PC-3 (cell line): ENCODE results near the gene ZNF700. TPM values are rescaled to one million over a fixed set of nuclear protein-coding genes. Genes with fewer than 3 reads are reported as not detected.

ENCODE experiments used
- ATAC-seq: fragments of 200-7000 bp; cut with Tn5 transposase; 2 replicates; pipeline ENCODE4 v1.9.1; 2020; ENCODE audit warnings: mild to moderate bottlenecking, moderate library complexity
- BruUV-seq: library from RNA; stranded (reverse); fragments of 400-500 nt; replicated peaks from 2 replicates; lab custom pipeline; 2021; lab: Mats Ljungman, UMichigan
- CTCF ChIA-PET: fragments of 300-600 bp; sonication (Branson Sonifier 250); formaldehyde crosslinking; loops from one replicate; lab custom pipeline; 2022; ENCODE audit warnings: antibody characterized with exemption; lab: Charles Lee
- POLR2A ChIA-PET: fragments of 300-600 bp; sonication (Branson Sonifier 250); formaldehyde crosslinking; loops from one replicate; lab custom pipeline; 2022; ENCODE audit warnings: antibody characterized with exemption; ENCODE audit not compliant: unreplicated experiment; lab: Charles Lee
- DNase-seq: peaks from one replicate; pipeline ENCODE4 v3.0.0-alpha.2; 2015
- H2AFZ ChIP-seq: fragments of 300-600 bp; sonication (generic); 2 replicates; pipeline ENCODE4 v1.6.0; 2016; ENCODE audit warnings: antibody characterized with exemption, low read length
- H3F3A ChIP-seq: fragments of 300-600 bp; sonication (generic); one replicate; pipeline ENCODE4 v1.6.0; 2017; ENCODE audit warnings: antibody characterized with exemption, low read length, control low read depth, mild to moderate bottlenecking; ENCODE audit not compliant: unreplicated experiment
- H3K27ac ChIP-seq: fragments of 300-600 bp; sonication (generic); 2 replicates; pipeline ENCODE4 v1.5.1; 2016; ENCODE audit warnings: mild to moderate bottlenecking, low read length
- H3K27me3 ChIP-seq: fragments of 300-600 bp; sonication (generic); 2 replicates; pipeline ENCODE4 v1.6.1; 2016; ENCODE audit warnings: low read length, mixed read lengths
- H3K36me3 ChIP-seq: fragments of 300-600 bp; sonication (generic); 2 replicates; pipeline ENCODE4 v1.6.1; 2016; ENCODE audit warnings: low read depth, mixed run types, low read length, mixed read lengths
- H3K4me1 ChIP-seq: fragments of 300-600 bp; sonication (generic); 2 replicates; pipeline ENCODE4 v1.5.1; 2016; ENCODE audit warnings: low read length; ENCODE audit not compliant: insufficient read depth
- H3K4me2 ChIP-seq: fragments of 300-600 bp; sonication (generic); 2 replicates; pipeline ENCODE4 v1.6.0; 2016; ENCODE audit warnings: low read length
- H3K4me3 ChIP-seq: fragments of 300-600 bp; sonication (generic); 2 replicates; pipeline ENCODE4 v1.5.1; 2016; ENCODE audit warnings: mild to moderate bottlenecking, low read length, mixed read lengths
- H3K79me2 ChIP-seq: fragments of 300-600 bp; sonication (generic); 2 replicates; pipeline ENCODE4 v1.6.1; 2017; ENCODE audit warnings: low read length, mixed read lengths
- H3K9ac ChIP-seq: fragments of 300-600 bp; sonication (generic); 2 replicates; pipeline ENCODE4 v1.6.0; 2016; ENCODE audit warnings: mild to moderate bottlenecking, low read length
- H3K9me2 ChIP-seq: fragments of 300-600 bp; sonication (generic); replicated peaks from 2 replicates; pipeline ENCODE4 v1.6.1; 2016; ENCODE audit warnings: mixed run types, low read length, mixed read lengths
- H3K9me3 ChIP-seq: fragments of 300-600 bp; sonication (generic); 2 replicates; pipeline ENCODE4 v1.6.1; 2016; ENCODE audit warnings: low read length, mixed read lengths
- H4K20me1 ChIP-seq: fragments of 300-600 bp; sonication (generic); 2 replicates; pipeline ENCODE4 v1.6.1; 2016; ENCODE audit warnings: low read length, mixed read lengths
- CTCF ChIP-seq: fragments of 300-600 bp; sonication (generic); conservative IDR thresholded peaks from 2 replicates; pipeline ENCODE4 v1.5.1; 2017; ENCODE audit warnings: antibody characterized with exemption, low read depth, mild to moderate bottlenecking, low read length
- EZH2 ChIP-seq: fragments of 300-600 bp; sonication (generic); IDR thresholded peaks from one replicate; pipeline ENCODE4 v1.6.1; 2017; ENCODE audit warnings: antibody characterized with exemption, mild to moderate bottlenecking, low read length; ENCODE audit not compliant: unreplicated experiment
- EZH2phosphoT487 ChIP-seq: fragments of 300-600 bp; sonication (generic); IDR thresholded peaks from 2 replicates; pipeline ENCODE4 v1.6.1; 2018; ENCODE audit warnings: mild to moderate bottlenecking, antibody characterized with exemption, low read length, borderline replicate concordance
- intact Hi-C: fragments of 100-400 bp; cut with micrococcal nuclease; formaldehyde crosslinking; loops from 2 replicates; pipeline ENCODE4 v1.9.0; 2023
- total RNA-seq: library from RNA; depleted of rRNA; stranded (reverse); fragments of >200 nt; gene quantifications from 2 replicates; pipeline ENCODE4 v1.2.3, GENCODE V29; 2014

ZNF700 gene
- total RNA-seq, 1 experiment from 2014 or later, result 9.5 TPM

DNA sequence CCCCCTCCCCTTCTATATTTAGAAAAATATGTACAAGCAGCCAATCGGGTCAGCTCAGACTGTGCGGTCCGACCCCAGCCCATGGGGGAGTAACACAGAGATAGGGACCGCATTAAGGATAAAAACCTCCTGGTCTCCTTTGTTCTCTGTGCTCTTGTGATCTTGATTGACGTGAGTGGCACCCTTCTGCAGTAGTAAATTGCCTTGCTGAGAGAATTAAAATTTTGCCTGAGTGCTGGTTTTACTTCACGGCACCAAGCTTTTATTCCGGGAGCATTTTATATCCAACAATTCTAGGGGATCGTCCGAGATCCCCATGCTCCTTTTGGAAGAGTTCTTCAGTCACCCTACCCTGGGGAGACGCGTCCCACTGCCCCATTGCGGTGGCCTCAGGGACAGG is 44.3 kb upstream of the ZNF700 start:
- ChIA-PET CTCF (interaction anchor here (0.6 kb wide), 1 partner anchor 168 kb away, joined by 3 read pairs; no protein-coding TSS in a partner anchor), POLR2A (no interaction called here)
- H3K4me1 ChIP-seq, result no peaks in the 10 kb centered on the region
- intact Hi-C loops, result no loop called here
- DNase-seq, result no peak
- no peak overlapping the region for H3K27ac ChIP-seq
- H3F3A ChIP-seq, result no peaks in the 10 kb centered on the region
- peaks cover 22% of the 10 kb centered on the region for H3K9me3 ChIP-seq
- no peaks in the 10 kb centered on the region for H3K27me3 ChIP-seq
- H3K79me2 ChIP-seq, result no peaks in the 10 kb centered on the region
- TF ChIP-seq EZH2 (no peak), CTCF (no peak), EZH2phosphoT487 (no peak)
- ATAC-seq, result no peak
- H3K9ac ChIP-seq, result no peak overlapping the region
- no peak overlapping the region for H3K4me3 ChIP-seq
- no peak overlapping the region for H2AFZ ChIP-seq
- H3K36me3 ChIP-seq, result no peaks in the 10 kb centered on the region
- no peak overlapping the region for H3K4me2 ChIP-seq
- no peaks in the 10 kb centered on the region for H4K20me1 ChIP-seq
- H3K9me2 ChIP-seq, result no peaks in the 10 kb centered on the region
- BruUV-seq, result no TSS peak

DNA sequence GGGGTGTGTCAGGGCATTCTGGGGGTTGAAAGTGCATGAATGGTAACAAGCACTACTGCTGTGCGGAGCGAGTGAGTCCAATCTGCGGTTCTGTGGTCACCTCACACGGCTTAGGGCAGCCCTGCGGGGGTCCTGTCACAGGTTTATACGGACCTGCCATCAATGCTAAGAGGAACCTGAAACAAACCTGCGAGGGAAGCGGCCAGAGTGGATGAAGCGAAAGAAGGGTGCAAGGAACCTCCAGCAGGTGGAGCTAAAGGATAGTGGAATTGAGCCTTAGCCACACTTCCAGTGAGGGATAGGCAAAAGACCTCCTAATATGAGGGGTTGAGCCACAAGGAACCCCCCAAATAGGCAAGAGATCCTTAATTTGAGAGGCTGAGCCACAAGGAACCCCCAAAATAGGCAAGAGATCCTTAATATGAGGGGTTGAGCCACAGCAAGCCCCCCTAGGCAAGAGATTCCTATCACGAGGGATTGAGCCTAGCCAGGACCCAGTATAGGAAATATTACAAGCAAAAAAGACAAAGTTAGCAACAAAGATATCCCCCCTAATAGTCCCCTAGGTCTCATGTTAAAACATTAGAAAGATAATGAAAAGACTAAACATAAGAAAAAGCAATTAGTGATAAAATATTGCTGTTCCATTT is 43.6 kb upstream of the ZNF700 start:
- Histone ChIP-seq H4K20me1 (no peaks in the 10 kb centered on the region), H3K27ac (no peak overlapping the region), H3K36me3 (no peaks in the 10 kb centered on the region), H3K9me3 (peaks cover 20% of the 10 kb centered on the region), H2AFZ (no peak overlapping the region), H3K9me2 (no peaks in the 10 kb centered on the region), H3K4me2 (no peak overlapping the region), H3K9ac (no peak overlapping the region), H3F3A (no peaks in the 10 kb centered on the region), H3K4me3 (no peak overlapping the region), H3K79me2 (no peaks in the 10 kb centered on the region), H3K4me1 (no peaks in the 10 kb centered on the region), H3K27me3 (no peaks in the 10 kb centered on the region)
- CTCF ChIA-PET, result interaction anchor here (0.6 kb wide), 1 partner anchor 168 kb away, joined by 3 read pairs; no protein-coding TSS in a partner anchor
- intact Hi-C loops, result no loop called here
- BruUV-seq, result no TSS peak
- ATAC-seq (peak; percentile 29; the same call in 1 of the 2 replicates), DNase-seq (peak; percentile 56)
- POLR2A ChIA-PET, result no interaction called here
- TF ChIP-seq EZH2 (no peak), CTCF (peak; percentile 61), EZH2phosphoT487 (no peak)

- Histone ChIP-seq H3K27ac (no peak overlapping the region), H2AFZ (no peak overlapping the region), H3K79me2 (no peaks in the 10 kb centered on the region), H4K20me1 (no peaks in the 10 kb centered on the region), H3K27me3 (no peaks in the 10 kb centered on the region), H3K4me1 (no peaks in the 10 kb centered on the region), H3K4me3 (no peak overlapping the region), H3F3A (no peaks in the 10 kb centered on the region), H3K9ac (no peak overlapping the region), H3K9me2 (no peaks in the 10 kb centered on the region), H3K4me2 (no peak overlapping the region), H3K36me3 (no peaks in the 10 kb centered on the region), H3K9me3 (peaks cover 12% of the 10 kb centered on the region; the same call in 1 of the 2 replicates)
- CTCF ChIA-PET, result no interaction called here
- TF ChIP-seq EZH2 (no peak), CTCF (no peak), EZH2phosphoT487 (no peak)
- ATAC-seq, result no peak
- intact Hi-C loops, result no loop called here
- POLR2A ChIA-PET, result no interaction called here
- DNase-seq, result no peak
- BruUV-seq, result no TSS peak
These were observed 42.3 kb upstream of the ZNF700 start for GRCh38 chr19:11882606-11883005.
